Measurements from ENCODE around the gene CNST.

DNA sequence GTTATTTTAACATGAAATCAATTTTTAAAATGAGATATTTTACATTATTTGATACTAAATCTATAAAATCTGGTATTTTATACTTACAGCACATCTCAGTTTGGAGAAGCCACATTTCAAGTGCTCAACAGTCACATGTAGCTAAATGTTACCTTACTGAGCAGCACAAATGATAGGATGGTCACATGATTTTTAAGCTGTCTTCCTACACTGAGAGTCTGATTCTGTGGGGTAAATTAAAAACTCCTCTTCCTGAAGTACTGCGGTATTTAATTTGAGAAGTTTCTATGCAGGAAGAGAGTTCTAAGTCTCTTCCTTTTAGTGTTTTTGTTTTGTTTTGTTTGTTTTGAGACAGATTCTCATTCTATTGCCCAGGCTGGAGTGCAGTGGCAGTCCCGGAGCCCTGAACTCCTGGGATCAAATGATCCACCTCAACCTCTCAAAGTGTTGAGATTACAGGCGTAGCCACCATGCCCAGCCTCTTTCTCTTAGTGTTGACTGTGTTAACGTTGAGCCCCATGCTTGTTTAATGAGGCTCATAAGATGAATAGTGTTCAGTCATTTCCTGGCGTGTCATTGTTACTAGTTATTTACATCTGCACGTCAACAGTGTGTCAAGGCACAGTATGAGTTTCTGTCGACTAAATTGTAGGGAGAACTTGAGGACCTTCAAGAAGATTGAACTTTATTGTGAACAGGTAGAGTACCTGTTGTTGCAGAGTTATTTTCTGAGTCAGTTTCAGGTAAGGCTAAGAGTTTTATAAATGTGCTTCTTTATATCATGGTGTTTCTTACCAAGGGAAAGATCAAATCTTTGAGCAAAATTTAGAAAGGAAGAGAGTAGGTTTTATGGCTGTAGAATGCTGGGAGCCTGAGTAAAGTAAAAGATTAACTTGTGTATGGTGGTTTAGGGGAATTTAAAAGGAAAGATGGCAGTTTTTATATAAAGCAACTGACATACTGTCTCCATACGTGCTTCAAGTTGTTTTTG, 3.3 kb downstream of the CNST start:
- TF ChIP-seq CTCF (IDR thresholded peaks at IDR 0.05; ENCODE audit: insufficient read depth, low read length, poor library complexity, severe bottlenecking) = no peak
- no peak for TF ChIP-seq EZH2phosphoT487 (conservative IDR thresholded peaks at IDR 0.05; ENCODE audit: low read length)

Data from SU-DHL-6 (cell line).